Cardiac septum (tissue), 1 donor: ENCODE results near the gene SRGAP2C. TPM values are rescaled to one million over a fixed set of nuclear protein-coding genes. Genes with fewer than 3 reads are reported as not detected.

Experiments
- total RNA-seq: library from RNA; stranded (reverse); fragmentation: NEBNext Ultra II Directional; extraction: Animal tissue kit (Norgen Biotek cat#: 25700); gene quantifications from one replicate; pipeline ENCODE4 v1.2.1, GENCODE V29; 2021
- donor health status: DM: no; HTN: no; CAD: no.

SRGAP2C gene
- total RNA-seq, 1 donor from 2014 or later: 9.8 TPM

Other genes starting within 250 kb of the SRGAP2C start
- gene FAM72B, start 635 bp upstream of the SRGAP2C start, total RNA-seq: 0.13 TPM